SK-N-MC (cell line): ENCODE results near the gene TAF11L10.

Experiments
- EZH2 ChIP-seq: fragments of 200-600 bp; sonication (generic); IDR thresholded peaks from one replicate; pipeline ENCODE4 v1.6.1; 2017; ENCODE audit warnings: antibody characterized with exemption
- FOXP2 ChIP-seq: optimal IDR thresholded peaks from 2 replicates; pipeline ENCODE3; 2011; ENCODE audit warnings: mild to moderate bottlenecking, moderate library complexity; ENCODE audit not compliant: insufficient read depth; ENCODE audit errors: extremely low read length, control extremely low read depth
- POLR2AphosphoS5 ChIP-seq: IDR thresholded peaks from 2 replicates; pipeline ENCODE4 v1.6.1; 2012; ENCODE audit warnings: mild to moderate bottlenecking, low read depth, low read length, borderline replicate concordance

GRCh38 chr5:17619354-17619753 lies 21.7 kb upstream of the TAF11L10 start:
- no peak for TF ChIP-seq POLR2AphosphoS5
- TF ChIP-seq EZH2, result no peak
- TF ChIP-seq FOXP2, result no peak
